Muscle layer of duodenum (tissue), 2 donors: ENCODE data around the gene SPRR2E.
"Not testable (repeated sequence)": the region's sequence is repeated elsewhere in the genome, so short reads cannot be mapped to it uniquely, and the experiment has no call there.

Experiments used
- H3K27ac ChIP-seq: one replicate; pipeline ENCODE4 v1.7.0; 2013; ENCODE audit warnings: mild to moderate bottlenecking, low read length
- H3K27me3 ChIP-seq: one replicate; pipeline ENCODE4 v1.7.0; 2013; ENCODE audit warnings: low read depth, mild to moderate bottlenecking, control low read depth, low read length
- H3K36me3 ChIP-seq, 2 donors: one replicate each; pipeline ENCODE4 v1.7.0; 2013; ENCODE audit warnings: low read length in 2 of 2, control low read depth in 1 of 2, mild to moderate bottlenecking in 1 of 2; ENCODE audit not compliant: insufficient read depth in 2 of 2, control insufficient read depth in 1 of 2
- H3K4me1 ChIP-seq, 2 donors: one replicate each; pipeline ENCODE4 v1.7.0; 2013; ENCODE audit warnings: low read length in 2 of 2, mild to moderate bottlenecking in 2 of 2, control low read depth in 1 of 2, moderate library complexity in 1 of 2; ENCODE audit not compliant: insufficient read depth in 2 of 2, control insufficient read depth in 1 of 2
- H3K4me3 ChIP-seq, 2 donors: one replicate each; pipeline ENCODE4 v1.7.0; 2013; ENCODE audit warnings: low read length in 2 of 2, low read depth in 1 of 2, mild to moderate bottlenecking in 1 of 2
- H3K9me3 ChIP-seq, 2 donors: one replicate each; pipeline ENCODE4 v1.7.0; 2013; ENCODE audit warnings: low read length in 2 of 2, control low read depth in 1 of 2, mild to moderate bottlenecking in 1 of 2; ENCODE audit not compliant: control insufficient read depth in 1 of 2
- donor health status: healthy.

Gene SPRR2E

DNA sequence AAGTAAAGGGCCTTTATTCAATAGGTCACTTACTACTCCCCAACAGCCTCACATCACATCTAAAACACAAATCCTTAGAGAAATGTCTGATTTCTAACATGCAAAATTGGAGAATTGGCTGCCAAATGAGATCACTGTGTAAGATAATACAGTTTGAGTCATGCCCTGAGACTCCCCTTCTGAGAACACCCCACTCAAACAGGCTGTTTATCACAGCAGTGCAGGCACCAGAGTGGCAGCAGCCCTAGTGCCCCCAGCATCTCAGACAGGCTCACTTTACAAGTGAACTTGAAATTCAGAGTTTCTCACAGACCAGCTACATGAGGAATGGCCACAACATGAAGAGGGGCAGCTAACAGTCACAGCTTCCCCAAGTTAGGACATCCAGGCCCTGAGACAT, 20.9 kb upstream of the SPRR2E start:
- not testable (repeated sequence) for H3K27ac ChIP-seq, H3K27me3 ChIP-seq, H3K36me3 ChIP-seq, H3K9me3 ChIP-seq, H3K4me3 ChIP-seq, H3K4me1 ChIP-seq

DNA sequence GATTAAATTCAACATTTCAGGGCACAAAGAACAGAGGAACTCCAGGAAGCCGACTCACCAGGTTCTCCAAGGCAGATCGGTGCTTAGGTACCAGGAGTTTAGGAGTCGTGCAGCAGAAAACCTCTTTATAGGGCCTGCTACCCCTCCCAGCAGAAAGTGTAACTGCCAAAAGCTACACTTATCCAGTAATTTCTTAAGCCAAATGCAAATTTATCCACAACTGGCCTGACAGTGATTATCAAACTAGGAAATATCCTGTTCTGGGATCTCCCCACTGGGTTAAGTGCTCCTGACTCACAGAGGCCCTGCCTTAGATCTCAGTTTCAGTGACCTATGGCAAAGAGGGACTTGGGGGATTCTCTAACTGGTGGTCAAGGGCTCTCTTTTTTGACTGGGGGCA, 19.1 kb upstream of the SPRR2E start, which contains the start of gene SPRR2F:
SPRR2F (minus strand) TSS at position 101 of the 400 bp plus-strand sequence. CDS start 783 bp downstream, outside the sequence.
- H3K36me3 ChIP-seq: no peaks in the 10 kb centered on the region

DNA sequence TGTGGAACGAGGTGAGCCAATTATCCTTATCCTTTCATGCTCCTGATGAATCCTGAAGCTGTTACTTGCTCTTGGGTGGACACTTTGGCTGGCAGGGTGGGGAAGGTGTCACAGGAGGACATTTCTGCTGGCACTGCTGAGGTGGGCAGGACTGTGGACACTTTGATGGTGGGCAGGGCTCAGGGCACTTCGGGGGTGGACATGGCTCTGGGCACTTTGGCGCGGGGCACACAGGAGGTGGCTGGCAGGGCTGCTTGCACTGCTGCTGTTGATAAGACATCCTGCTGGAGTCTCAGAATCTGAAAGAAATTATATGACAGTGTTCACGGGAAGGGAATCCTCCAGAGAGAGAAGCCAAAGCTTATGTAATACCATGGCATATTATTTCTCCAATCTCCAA, 18.1 kb upstream of the SPRR2E start:
- not testable (repeated sequence) for H3K9me3 ChIP-seq, H3K4me3 ChIP-seq, H3K27me3 ChIP-seq, H3K27ac ChIP-seq, H3K4me1 ChIP-seq, H3K36me3 ChIP-seq

More for the DNA sequence above, 19.1 kb upstream of the SPRR2E start, which contains the start of gene SPRR2F:
- no peaks in the 10 kb centered on the region for H3K9me3 ChIP-seq
- H3K4me3 ChIP-seq: no peak within 1 kb of the TSS
- no peaks in the 10 kb centered on the region for H3K27me3 ChIP-seq
- H3K4me1 ChIP-seq: no peaks in the 10 kb centered on the region
- no peak within 1 kb of the TSS for H3K27ac ChIP-seq

DNA sequence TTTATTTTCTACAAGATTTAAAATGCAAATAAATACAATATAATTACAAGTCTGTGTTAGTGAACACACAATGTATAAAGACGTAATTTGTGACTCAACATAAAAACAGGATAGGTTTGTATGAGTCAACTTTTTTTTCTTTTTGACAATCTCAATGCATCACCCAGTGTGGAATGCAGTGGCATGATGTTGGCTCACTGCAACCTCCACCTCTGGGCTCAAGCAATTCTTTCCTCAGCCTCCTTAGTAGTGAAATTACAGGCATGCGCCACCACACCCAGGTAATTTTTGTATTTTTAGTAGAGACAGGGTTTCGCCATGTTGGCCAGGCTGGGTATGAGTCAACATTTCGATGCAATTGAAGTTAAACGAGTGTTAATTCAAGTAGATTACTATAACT, 5.9 kb upstream of the SPRR2E start:
- no peaks in the 10 kb centered on the region for H3K4me1 ChIP-seq
- no peaks in the 10 kb centered on the region for H3K27me3 ChIP-seq
- H3K36me3 ChIP-seq: no peaks in the 10 kb centered on the region
- peaks cover 0 to 2% of the 10 kb centered on the region in 2 donors for H3K9me3 ChIP-seq
- no peak overlapping the region for H3K27ac ChIP-seq
- no peak overlapping the region for H3K4me3 ChIP-seq

DNA sequence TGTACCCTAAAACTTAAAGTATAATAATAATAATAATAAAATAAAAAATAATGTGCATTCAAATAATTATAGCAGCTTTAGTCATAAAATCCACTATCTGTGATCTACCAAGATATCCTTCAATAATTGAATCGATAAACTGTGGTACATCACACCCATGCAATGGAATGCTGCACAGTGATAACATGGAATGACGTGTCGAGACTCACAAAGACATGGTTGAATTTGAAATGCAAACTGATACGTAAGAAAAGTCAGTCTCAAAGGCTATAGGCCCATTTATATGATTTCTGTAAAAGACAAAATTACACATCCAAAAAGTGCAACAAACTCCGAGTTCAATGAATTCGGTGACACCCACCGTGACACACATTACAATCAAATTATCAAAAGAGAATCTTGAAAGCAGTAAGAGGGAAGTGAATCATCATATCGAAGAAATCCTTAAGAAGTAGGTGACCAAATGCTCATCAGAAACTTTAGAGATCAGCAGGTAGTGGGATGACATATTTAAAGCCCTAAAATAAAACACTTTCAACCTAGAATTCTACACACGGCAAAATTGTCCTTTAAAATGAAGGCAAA, 5.2 kb upstream of the SPRR2E start:
- no peaks in the 10 kb centered on the region for H3K4me1 ChIP-seq
- H3K4me3 ChIP-seq: no peak overlapping the region
- H3K36me3 ChIP-seq: no peaks in the 10 kb centered on the region
- H3K27ac ChIP-seq: no peak overlapping the region
- no peaks in the 10 kb centered on the region for H3K9me3 ChIP-seq
- no peaks in the 10 kb centered on the region for H3K27me3 ChIP-seq

DNA sequence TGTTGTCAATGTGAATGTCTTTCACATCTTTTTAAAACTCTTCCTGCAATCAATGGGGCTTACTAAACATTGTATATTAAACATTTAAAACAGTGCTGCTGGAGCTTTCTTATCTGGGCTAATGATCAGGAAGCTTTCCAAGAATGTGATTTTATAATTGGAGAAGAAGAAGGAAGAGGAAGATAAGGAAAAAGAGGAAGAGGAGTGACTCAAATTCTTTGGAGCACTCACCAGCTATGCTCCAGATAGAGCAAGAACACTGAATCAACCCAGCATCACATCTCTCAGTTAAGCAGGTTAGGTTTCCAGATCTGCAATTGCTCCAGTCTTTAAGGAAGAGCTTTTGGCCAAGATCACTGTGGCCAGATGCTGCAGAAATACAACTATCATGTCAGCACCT, 1.4 kb upstream of the SPRR2E start:
- no peak overlapping the region for H3K4me3 ChIP-seq
- no peaks in the 10 kb centered on the region for H3K27me3 ChIP-seq
- H3K27ac ChIP-seq: no peak overlapping the region
- H3K9me3 ChIP-seq: no peaks in the 10 kb centered on the region
- H3K4me1 ChIP-seq: no peaks in the 10 kb centered on the region
- H3K36me3 ChIP-seq: no peaks in the 10 kb centered on the region

DNA sequence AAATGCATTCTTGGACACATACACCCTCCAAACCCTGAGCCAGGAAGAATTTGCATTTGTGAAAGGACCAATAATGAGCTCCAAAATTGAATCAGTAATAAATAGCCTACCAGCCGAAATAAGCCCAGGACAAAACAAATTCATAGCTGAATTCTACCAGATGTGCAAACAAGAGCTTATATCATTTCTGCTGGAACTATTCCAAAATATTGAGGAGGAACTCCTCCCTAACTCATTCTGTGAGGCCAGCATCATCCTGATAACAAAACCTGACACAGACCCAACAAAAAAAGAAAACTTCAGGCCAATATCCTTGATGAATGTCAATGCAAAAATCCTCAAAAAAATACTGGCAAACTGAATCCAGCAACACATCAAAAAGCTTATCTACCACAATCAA, 6.7 kb downstream of the SPRR2E start:
- Histone ChIP-seq H3K4me1 (no peaks in the 10 kb centered on the region), H3K27me3 (no peaks in the 10 kb centered on the region), H3K27ac (no peak overlapping the region), H3K36me3 (no peaks in the 10 kb centered on the region), H3K4me3 (no peak overlapping the region), H3K9me3 (no peaks in the 10 kb centered on the region)

DNA sequence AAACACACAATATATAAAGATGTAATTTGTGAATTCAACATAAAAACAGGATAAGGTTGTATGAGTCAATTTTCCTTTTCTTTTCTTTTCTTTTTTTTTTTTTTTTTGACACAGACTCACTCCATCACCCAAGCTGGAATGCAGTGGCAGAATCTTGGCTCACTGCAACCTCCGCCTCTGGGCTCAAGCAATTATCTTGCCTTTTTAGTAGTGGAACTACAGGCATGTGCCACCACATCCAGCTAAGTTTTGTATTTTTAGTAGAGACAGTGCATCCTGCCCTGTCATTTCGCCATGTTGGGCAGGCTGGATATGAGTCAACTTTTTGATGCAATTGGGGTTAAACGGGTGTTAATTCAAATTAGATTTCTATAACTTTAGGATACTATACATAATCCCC, 12.6 kb downstream of the SPRR2E start:
- no peaks in the 10 kb centered on the region for H3K36me3 ChIP-seq
- H3K4me3 ChIP-seq: no peak overlapping the region
- H3K9me3 ChIP-seq: peaks cover 0 to 3% of the 10 kb centered on the region in 2 donors
- H3K27ac ChIP-seq: no peak overlapping the region
- no peaks in the 10 kb centered on the region for H3K27me3 ChIP-seq
- H3K4me1 ChIP-seq: no peaks in the 10 kb centered on the region

DNA sequence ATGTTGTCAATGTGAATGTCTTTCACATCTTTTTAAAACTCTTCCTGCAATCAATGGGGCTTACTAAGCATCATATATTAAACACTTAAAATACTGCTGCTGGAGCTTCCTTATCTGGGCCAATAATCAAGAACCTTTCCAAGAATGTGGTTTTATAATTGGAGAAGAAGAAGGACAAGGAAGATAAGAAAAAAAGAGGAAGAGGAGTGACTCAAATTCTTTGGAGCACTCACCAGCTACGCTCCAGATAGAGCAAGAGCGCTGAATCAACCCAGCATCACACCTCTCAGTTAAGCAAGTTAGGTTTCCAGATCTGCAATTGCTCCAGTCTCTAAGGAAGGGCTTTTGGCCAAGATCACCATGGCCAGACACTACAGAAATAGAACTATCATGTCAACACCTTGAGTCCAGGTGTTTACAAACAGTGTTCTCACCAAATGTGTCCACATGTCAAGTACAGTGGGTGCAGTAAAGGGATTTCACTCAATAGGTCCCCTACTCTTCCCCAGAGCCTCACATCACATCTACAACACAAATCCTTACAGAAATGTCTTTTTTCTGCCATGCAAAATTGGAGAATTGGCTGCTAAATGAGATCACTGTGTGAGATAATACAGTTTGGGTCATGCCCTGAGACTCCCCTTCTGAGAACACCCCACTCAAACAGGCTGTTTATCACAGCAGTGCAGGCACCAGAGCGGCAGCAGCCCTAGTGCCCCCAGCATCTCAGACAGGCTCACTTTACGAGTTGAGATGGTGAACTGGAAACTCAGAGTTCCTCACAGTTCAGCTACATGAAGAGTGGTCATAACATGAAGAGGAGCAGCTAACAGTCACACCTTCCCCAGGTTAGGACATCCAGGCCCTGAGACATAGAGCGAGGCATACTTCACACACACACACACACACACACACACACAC, 21.3 kb downstream of the SPRR2E start:
- Histone ChIP-seq H3K27ac (no peak overlapping the region), H3K27me3 (no peaks in the 10 kb centered on the region), H3K4me3 (no peak overlapping the region), H3K4me1 (no peaks in the 10 kb centered on the region), H3K36me3 (no peaks in the 10 kb centered on the region), H3K9me3 (no peaks in the 10 kb centered on the region)

DNA sequence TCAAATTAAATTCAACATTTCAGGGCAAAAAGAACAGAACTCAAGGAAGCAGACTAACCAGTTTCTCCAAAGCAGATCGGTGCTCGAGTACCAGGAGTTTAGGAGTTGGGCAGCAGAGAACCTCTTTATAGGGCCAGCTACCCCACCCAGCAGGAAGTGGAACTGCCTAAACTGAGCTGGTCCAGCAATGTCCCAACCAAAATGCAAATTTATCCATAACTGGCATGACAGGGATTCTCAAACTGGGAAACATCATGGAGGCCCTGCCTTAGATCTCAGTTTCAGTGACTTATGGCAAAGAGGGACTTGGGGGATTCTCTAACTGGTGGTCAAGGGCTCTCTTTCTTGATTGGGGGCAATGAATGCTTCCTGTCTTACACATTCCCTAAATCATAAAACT, 22.8 kb downstream of the SPRR2E start, which contains the start of gene SPRR2B:
SPRR2B (minus strand) TSS at position 101 of the 400 bp plus-strand sequence. CDS start 772 bp downstream, outside the sequence.
- H3K27ac ChIP-seq: no peak within 1 kb of the TSS
- no peaks in the 10 kb centered on the region for H3K4me1 ChIP-seq
- H3K9me3 ChIP-seq: no peaks in the 10 kb centered on the region
- H3K27me3 ChIP-seq: no peaks in the 10 kb centered on the region
- H3K36me3 ChIP-seq: no peaks in the 10 kb centered on the region
- no peak within 1 kb of the TSS for H3K4me3 ChIP-seq

DNA sequence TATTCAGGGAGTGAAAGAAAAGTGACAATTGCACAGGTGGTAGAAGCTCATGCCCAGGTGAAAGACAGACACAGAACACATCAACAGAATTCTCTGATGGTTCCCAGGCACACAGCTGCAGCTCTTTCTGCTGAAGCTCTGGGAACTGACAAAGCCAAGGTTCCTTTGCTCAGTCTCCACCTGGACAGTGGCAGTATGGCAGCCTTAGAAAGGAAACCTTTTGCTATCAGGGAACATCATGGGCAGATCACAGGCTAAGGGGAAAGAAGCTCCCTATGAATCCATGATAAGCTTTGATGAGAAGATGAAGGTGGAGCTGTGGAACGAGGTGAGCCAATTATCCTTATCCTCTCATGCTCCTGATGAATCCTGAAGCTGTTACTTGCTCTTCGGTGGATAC, 24.1 kb downstream of the SPRR2E start:
- Histone ChIP-seq H3K27me3 (no peaks in the 10 kb centered on the region), H3K4me3 (no peak overlapping the region), H3K9me3 (no peaks in the 10 kb centered on the region), H3K27ac (no peak overlapping the region), H3K4me1 (no peaks in the 10 kb centered on the region), H3K36me3 (no peaks in the 10 kb centered on the region)
